Gastrocnemius medialis (tissue), 4 donors: ENCODE measurements around the gene SLC12A7. TPM values are rescaled to one million over a fixed set of nuclear protein-coding genes. Genes with fewer than 3 reads are reported as not detected.

Experiments
- ATAC-seq, 2 donors: fragments of 150-250 bp; one replicate each; pipeline ENCODE4 v1.9.1; 2016
- DNase-seq, 2 donors: peaks; one replicate each; pipeline ENCODE4 v3.0.0-alpha.2; 2019
- H3K27ac ChIP-seq, 4 donors: fragments of 200-600 bp; sonication (generic); 1 replicate in 1 of 4; 2 replicates in 3 of 4; pipeline ENCODE4 v1.5.1; 2016 to 2018; ENCODE audit warnings: mild to moderate bottlenecking in 2 of 4, moderate library complexity in 1 of 4
- H3K27me3 ChIP-seq, 3 donors: fragments of 200-600 bp; sonication (generic) in 2 of 3; 1 replicate in 1 of 3; 2 replicates in 2 of 3; pipeline versions ENCODE4 v1.5.1 to v1.6.0; 2016 to 2019; ENCODE audit warnings: mild to moderate bottlenecking in 1 of 3, moderate library complexity in 1 of 3
- H3K36me3 ChIP-seq, 2 donors: fragments of 200-600 bp; sonication (generic) in 1 of 2; one replicate each; pipeline ENCODE4 v1.5.1; 2017 to 2018
- H3K4me1 ChIP-seq, 2 donors: fragments of 200-600 bp; sonication (generic) in 1 of 2; one replicate each; pipeline ENCODE4 v1.5.1; 2016 to 2017; ENCODE audit warnings: mild to moderate bottlenecking in 2 of 2
- H3K4me3 ChIP-seq, 4 donors: fragments of 200-600 bp; sonication (generic) in 3 of 4; 1 replicate in 1 of 4; 2 replicates in 3 of 4; pipeline ENCODE4 v1.5.1; 2016 to 2019; ENCODE audit warnings: mild to moderate bottlenecking in 2 of 4
- H3K9me3 ChIP-seq, 3 donors: fragments of 200-600 bp; sonication (generic) in 2 of 3; 1 replicate in 1 of 3; 2 replicates in 2 of 3; pipeline ENCODE4 v1.5.1; 2016 to 2019
- CTCF ChIP-seq, 5 experiments: fragments of 450-650 bp in 3 of 5; fragments of 200-600 bp in 2 of 5; sonication (generic) in 2 of 5; IDR thresholded peaks in 4 of 5; conservative IDR thresholded peaks in 1 of 5; 1 replicate in 4 of 5; 2 replicates in 1 of 5; pipeline ENCODE4 v1.5.1; 2016 to 2019; ENCODE audit warnings: antibody characterized with exemption in 5 of 5, mild to moderate bottlenecking in 3 of 5, moderate library complexity in 3 of 5
- POLR2A ChIP-seq, 2 donors: fragments of 450-650 bp; IDR thresholded peaks; one replicate each; pipeline ENCODE4 v1.6.1; 2017; ENCODE audit warnings: antibody characterized with exemption in 2 of 2, mild to moderate bottlenecking in 2 of 2, moderate library complexity in 2 of 2
- in situ Hi-C, 4 donors: fragments of 200-750 bp; cut with MboI; loops; one replicate each; pipeline versions ENCODE4 v1.15.0 to v1.8.0; 2017; ENCODE audit warnings: low sequenced_read_pairs in 4 of 4
- intact Hi-C: fragments of 100-400 bp; cut with DNase I; formaldehyde crosslinking; loops from one replicate; pipeline ENCODE4 v1.15.1; 2023; ENCODE audit warnings: low total_unique reads
- total RNA-seq, 4 donors: library from RNA; depleted of rRNA; stranded (reverse); fragments of >200 nt; gene quantifications; one replicate each; pipeline versions ENCODE4 v1.1.0 to v1.2.3, GENCODE V29; 2016

SLC12A7 gene
- total RNA-seq, 4 donors from 2014 or later: 1.6 to 5.3 (median 3.5) TPM

GRCh38 chr5:1038417-1039209, 73.2 kb downstream of the SLC12A7 start:
- H3K27ac ChIP-seq: no peak overlapping the region
- H3K27me3 ChIP-seq: peaks cover 0 to 6% (median 0%) of the 10 kb centered on the region in 3 donors
- ATAC-seq: no peak
- DNase-seq: no peak
- H3K4me3 ChIP-seq: no peak overlapping the region
- H3K36me3 ChIP-seq: no peaks in the 10 kb centered on the region
- intact Hi-C loops: no loop called here
- H3K9me3 ChIP-seq: no peaks in the 10 kb centered on the region
- TF ChIP-seq CTCF (IDR thresholded peaks at IDR 0.05 in 4 of 5, conservative IDR thresholded peaks at IDR 0.05 in 1 of 5): no peak
- TF ChIP-seq POLR2A (IDR thresholded peaks at IDR 0.05): no peak
- in situ Hi-C loops: no loop called here
- no peaks in the 10 kb centered on the region for H3K4me1 ChIP-seq

GRCh38 chr5:1037671-1038416, 74.0 kb downstream of the SLC12A7 start:
- no peaks in the 10 kb centered on the region for H3K9me3 ChIP-seq
- H3K27me3 ChIP-seq: peaks cover 0 to 11% (median 0%) of the 10 kb centered on the region in 3 donors
- H3K27ac ChIP-seq: no peak overlapping the region
- ATAC-seq: no peak
- intact Hi-C loops: no loop called here
- no peak for TF ChIP-seq POLR2A (IDR thresholded peaks at IDR 0.05)
- no peak for TF ChIP-seq CTCF (IDR thresholded peaks at IDR 0.05 in 4 of 5, conservative IDR thresholded peaks at IDR 0.05 in 1 of 5)
- DNase-seq: no peak
- in situ Hi-C loops: no loop called here
- no peak overlapping the region for H3K4me3 ChIP-seq
- no peaks in the 10 kb centered on the region for H3K4me1 ChIP-seq
- H3K36me3 ChIP-seq: no peaks in the 10 kb centered on the region

- no peak for DNase-seq
- no peak for TF ChIP-seq CTCF (IDR thresholded peaks at IDR 0.05 in 4 of 5, conservative IDR thresholded peaks at IDR 0.05 in 1 of 5)
- TF ChIP-seq POLR2A (IDR thresholded peaks at IDR 0.05): no peak
- Histone ChIP-seq H3K4me3 (no peak overlapping the region), H3K4me1 (no peaks in the 10 kb centered on the region), H3K9me3 (no peaks in the 10 kb centered on the region), H3K27me3 (peaks cover 0 to 16% (median 6%) of the 10 kb centered on the region in 3 donors), H3K27ac (no peak overlapping the region), H3K36me3 (no peaks in the 10 kb centered on the region)
- in situ Hi-C loops: no loop called here
- ATAC-seq: no peak
- intact Hi-C loops: no loop called here
Measured at GRCh38 chr5:1037123-1037670, 74.7 kb downstream of the SLC12A7 start.

- Histone ChIP-seq H3K27me3 (peaks cover 0 to 22% (median 10%) of the 10 kb centered on the region in 3 donors), H3K4me3 (no peak overlapping the region), H3K9me3 (no peaks in the 10 kb centered on the region), H3K27ac (no peak overlapping the region), H3K36me3 (no peaks in the 10 kb centered on the region), H3K4me1 (no peaks in the 10 kb centered on the region)
- DNase-seq (no peak), ATAC-seq (no peak)
- in situ Hi-C loops: no loop called here
- TF ChIP-seq POLR2A (IDR thresholded peaks at IDR 0.05): no peak
- intact Hi-C loops: no loop called here
Measured at GRCh38 chr5:1036504-1037122, 75.2 kb downstream of the SLC12A7 start.
